GM18517 (cell line): ENCODE measurements around the gene FBLN1.

Source experiments
- ATAC-seq: cut with Tn5 transposase; IDR thresholded peaks from one replicate; pipeline ENCODE4 v1.9.1; 2021; ENCODE audit warnings: mild to moderate bottlenecking, moderate library complexity; ENCODE audit not compliant: unreplicated experiment

FBLN1 gene

DNA sequence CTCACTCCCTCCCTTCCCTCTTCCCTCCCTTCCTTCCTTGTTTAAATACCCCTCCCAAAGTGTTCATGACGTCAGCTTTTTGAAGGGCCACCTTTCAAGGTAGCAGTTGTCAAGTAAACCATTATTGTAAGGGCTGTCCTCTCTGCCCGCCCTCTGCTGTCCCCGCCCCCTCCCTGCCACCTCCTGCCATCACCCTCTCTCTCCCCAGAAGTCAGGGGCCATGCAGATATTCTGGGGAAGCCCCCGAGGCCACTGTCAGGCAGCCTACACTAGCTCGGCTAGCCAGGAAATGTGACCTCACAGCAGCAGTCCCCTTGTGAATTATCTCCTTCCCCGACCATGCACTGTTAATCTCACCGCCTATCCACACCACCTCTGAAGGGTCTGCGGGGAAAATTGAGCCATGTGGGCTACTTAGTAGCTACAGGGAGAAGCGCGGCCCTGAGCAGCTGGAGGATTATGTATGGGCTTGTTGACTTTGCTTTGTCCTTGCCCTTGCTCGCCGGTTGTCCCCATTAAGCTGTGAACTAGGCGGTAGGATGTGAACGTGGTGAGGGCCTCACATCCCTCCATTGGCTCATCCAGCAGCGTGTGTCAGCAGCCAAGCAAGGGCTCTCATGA is 126.9 kb downstream of the FBLN1 start:
- no peak for ATAC-seq

DNA sequence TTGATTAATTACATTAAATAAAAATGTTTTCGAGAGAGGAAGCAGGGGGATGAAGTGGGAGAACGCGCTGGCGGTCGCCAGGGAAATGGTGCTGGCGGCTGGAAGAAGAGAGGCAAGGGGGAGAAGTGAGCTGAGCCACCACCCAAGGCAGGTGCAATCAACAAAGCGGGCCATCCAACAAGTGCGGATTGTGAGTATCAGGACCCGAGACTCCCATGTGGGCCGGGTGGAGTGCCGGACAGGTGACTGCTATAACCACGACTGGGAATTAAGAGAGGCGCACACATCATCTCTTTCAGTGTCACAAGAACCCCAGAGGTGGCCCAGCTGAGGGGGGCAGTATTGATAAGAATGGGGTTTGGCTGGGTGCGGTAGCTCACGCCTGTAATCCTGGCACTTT is 127.8 kb downstream of the FBLN1 start:
- no peak for ATAC-seq

DNA sequence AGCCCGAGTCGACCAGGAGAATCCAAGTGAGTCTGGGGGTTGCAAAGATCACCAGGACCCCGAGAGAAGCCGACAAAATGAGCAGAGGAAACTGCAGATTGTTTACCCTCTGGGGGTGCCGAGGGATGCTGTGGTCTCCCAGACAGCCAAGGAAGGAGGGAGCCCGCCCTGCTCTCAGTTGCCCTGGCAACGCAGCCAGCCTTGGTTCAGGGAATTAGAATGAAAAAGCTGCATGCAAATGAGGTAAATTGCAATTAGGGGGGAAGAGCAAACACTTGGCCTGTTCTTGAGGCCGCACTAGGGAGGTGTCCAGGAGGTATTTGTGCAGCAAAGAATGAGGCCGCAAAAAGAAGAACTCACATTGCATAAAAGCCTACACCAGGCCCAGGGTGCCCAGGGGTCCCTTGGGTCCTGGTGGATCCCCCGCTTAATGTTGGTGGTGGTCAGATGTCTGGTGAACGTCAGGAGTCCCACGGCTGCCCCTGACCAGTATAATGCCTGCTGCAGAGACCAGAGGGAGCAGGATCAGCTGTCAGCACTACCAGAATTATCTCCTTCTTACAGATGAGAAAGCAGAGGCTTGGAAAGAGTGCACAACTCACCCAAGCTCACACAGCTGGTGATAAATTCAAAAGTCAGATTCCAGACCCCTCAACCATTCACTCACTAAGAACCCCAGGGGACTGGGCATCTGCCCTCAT is 128.6 kb downstream of the FBLN1 start:
- no peak for ATAC-seq

DNA sequence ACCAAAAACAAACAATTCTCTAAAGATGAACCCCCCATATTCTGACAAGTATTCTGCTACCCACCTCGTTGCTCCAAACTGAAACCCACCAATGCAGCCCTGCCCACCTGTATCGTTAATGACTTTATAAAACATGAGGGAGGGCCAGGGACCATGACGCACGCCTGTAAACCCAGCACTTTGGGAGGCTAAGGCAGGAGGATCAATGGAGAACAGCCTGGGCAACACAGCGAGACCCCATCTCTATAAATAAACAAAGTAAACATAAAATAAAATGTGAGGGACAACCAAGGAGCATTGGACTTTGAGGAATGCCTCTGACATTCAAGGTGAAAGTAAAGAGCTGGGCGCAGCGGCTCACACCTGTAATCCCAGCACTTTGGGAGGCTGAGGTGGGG is 129.2 kb downstream of the FBLN1 start:
- no peak for ATAC-seq

DNA sequence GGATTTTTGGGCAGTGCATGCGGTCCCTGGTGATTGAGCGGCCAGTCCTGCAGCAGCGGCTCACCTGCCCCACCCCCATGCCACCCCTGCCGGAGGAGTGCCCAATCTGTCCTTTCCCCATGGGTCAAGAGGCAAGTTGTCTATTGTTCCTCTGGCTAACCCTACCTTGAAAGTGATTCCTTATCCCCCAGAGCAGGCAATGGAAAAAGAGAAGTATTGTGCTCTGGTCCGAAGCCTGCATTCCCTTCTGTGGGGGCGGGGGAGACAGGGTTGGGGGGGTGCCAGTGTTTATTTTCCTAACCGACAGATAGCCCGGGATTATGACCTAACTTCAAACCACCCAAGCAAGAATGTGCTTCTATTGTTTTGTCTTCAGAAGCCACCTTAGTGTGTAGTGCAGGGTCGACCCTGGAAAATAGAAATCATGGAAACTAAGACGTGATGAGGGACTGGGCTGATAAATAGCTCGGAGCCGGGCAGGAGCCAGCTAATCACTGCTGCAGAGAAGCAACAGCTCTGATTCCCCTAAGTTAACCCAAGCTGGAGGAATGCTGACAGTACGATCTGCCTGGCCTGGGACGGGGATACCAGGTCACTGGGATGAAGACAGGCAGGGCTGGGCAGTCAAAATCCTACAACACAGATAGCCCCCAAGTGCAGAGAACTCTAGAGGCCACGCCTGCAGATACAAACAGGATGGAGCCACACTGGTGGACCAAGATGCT is 130.3 kb downstream of the FBLN1 start:
- no peak for ATAC-seq

DNA sequence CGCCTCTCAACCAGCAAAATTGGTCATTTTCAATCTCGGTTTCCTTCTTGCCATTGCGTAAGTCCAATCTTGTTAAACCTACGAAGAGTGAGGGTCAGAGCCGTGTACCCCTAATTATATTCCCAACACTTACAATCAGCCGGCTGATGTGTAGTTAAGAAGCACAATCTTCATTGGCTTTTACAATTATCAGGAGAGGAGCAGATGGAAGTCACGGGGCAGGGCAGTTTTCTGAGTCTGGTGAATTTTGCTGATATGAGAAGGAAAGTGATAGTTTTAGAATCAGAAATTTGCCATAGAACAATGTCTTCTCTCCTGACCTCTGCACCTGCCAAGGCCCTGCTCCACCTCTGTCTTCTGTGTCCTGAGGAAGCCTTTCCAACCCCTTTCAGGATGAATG is 134.0 kb downstream of the FBLN1 start:
- ATAC-seq: no peak

DNA sequence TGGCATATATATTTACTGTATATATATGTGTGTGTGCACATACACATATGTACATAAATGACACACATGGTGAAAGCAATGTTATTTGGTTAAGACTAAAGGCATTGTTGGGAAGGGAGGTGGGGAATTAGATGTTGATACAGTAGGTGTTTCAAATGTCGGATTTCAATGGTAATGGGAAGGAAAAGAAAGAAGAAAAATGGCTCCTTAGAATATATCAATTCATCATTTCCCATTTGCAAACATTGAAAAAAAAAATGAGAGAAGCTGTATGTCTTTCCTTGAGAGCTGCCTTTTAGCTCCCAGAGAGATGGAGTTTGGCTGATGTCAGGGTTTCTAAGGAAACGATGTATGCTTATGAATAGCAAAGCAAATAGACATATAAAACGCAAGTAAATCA is 135.5 kb downstream of the FBLN1 start:
- no peak for ATAC-seq

DNA sequence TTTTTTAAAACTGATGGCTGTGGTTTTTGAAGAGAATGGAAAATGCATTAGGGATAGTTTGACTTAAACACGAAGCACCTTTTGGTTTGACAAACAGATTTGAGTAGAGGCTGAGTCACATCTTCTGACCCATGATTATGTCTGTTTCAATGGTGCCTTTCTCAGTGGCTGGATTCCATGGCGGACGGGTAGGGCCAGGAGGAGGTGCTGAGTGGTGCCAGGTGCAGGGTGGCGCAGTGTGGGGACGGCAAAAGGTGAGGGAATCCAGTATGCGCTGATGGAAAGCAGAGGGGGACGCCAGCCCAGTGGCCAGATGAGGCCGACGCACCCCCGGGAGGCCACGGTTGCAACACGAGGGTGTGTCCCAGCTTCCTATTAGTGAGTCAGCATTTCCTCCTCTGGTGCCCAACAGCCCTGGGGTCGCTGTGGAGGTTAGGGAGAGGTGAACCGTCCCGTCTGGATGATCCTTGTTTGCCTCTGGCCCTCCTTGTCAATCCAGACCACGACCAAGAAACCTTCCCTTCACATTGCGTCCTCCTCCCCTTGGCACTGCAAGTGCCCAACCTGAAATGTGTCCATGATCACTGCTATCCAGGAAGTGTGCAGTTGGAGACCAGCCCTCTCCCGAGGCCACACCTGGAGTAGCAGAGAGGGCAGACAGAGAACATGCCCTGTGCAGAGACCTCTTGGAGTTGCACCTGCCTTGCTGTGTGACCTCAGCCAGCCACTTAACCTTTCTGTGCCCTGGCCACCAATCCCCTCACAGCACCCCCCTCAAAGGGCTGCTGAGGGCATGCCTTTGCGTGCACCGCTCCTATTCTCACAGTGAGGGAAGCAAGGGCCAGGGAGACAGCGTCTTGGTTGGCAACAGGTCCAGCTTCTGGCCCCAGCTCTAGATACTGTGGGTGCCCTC is 136.4 kb downstream of the FBLN1 start:
- no peak for ATAC-seq

DNA sequence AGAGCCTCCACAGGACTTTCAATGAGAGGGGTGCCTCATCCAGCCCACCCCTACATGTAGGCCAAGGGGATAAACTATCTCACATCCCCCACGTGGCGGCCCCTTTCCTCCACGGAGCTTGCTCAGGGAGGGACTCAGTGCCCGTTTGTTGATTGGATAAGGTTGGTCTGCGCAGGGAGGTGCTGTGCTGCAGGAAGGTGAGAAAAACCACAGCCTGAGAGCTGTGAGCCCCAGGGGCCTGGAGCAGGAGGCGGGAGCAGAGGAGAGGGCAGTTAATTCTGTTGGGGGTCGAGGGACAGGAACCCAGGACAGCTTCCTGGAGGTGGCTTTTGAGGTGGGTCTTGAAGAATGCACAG is 137.0 kb downstream of the FBLN1 start:
- ATAC-seq: no peak

DNA sequence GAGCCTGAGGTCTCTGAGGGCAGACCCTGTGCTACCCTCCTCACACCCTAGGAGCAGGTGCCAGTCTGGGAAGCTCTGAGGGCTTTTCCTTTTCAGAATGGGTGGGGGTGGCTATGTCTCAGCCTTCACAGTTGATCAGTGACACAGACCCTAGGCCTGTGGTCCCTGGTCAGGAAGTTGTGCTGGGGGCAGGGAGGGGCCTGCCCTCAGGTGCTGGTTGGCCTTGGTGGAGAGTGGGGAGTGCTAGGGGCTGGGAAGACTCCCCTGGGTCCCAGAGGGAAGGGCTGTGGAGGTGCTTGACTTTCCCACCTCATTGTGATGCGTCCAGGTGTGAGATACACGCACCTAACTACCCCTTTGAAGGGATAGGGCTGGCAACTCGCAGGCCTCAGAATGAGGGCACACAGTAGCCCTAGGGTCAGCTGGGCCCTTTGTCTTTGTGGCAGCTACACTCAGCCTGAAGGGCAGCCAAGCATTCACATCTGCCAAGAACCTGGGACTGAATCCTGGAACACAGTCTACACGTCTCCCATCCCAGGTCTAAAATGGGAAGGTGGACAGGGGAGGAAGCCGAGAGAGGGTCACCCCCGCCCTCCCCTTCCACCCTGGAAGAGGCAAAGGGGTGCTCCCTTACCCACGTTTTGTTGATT is 137.7 kb downstream of the FBLN1 start:
- ATAC-seq: no peak

DNA sequence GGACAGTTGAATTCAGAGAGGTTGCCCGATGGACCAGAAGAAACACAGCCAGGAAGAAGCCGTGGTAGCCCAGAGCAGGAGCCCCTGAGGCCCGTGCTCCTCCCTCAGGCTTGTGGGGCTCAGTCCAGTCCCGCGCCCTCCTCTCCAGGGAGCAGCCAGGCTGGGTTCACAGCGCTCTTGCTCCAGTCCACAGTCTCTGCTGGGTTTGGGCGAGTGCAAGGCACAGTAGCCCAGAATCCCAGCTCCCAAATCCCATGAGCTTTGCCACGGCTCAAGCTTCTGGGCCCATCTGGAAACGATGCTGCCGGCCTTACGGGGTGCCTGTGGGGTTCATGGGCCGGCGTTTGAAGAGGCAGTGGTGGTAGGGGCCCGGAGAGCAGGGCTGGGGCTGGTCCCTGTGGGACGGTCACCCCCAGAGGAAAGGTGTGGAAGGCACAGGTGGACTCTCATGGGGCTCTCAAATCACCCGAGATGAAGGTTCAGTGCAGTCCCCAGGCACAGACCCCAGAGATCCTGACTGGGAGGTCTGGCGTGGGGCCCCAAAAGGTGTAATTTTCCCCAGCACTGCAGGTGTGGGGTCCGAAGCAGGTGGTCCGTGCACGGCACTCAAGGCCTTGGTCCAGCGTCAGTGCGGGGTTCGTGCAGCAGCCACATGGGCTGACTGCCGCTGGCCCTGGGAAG is 138.4 kb downstream of the FBLN1 start:
- ATAC-seq: no peak

DNA sequence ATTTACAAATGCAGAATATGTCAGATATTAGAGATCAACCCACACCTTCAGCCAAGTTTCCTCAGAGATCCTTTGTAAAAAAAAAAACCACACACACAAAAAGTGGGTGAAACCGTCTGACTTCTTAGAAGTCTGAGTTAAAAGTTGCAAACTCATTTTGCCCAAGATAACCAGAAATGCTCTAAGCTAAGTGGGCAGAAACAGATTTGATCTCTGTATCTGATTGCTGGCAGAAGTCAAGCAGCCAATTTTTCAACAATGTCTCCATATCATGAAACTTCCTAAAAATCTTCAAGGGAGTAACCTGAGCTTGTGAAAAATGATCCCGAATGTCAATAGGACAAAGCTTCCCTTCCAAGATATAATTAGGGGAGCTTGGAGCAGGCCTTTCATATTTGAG is 140.3 kb downstream of the FBLN1 start:
- no peak for ATAC-seq

DNA sequence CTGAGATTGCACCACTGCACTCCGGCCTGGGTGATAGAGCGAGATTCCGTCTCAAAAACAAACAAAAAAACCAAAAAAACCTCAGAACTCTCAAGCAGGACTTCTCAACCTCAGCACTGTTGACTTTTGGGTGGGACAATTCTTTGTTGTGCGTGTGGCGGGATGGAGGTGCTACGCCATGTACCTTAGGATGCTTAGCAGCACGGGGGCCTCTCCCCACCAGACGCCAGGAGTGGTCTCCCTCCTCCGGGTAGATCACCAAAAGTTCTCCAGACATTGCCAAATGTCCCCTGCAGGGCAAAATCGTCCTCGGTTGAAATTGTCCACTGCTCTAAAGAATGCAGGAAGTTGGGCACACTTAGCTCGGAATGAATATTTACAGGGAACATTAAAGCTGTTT is 142.0 kb downstream of the FBLN1 start:
- ATAC-seq: no peak

DNA sequence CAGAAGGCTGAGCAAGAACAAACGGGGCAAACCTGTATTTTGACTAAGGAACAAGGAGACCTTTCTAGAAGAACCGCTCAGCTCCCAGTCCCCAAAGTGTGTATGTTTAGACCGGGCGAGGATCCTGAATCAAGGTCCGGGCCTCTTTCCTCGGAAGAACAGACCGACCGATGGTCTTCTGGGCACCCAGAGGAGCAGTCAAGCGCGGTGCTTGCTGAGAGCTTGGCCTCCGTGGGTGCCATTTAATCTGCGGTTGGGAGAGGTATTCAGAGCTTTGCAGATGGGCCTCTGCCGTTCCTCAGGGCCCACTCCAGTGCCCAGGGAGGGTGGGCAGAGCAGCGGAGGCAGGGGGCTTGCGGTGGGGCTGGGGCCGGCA is 142.5 kb downstream of the FBLN1 start:
- ATAC-seq: no peak

DNA sequence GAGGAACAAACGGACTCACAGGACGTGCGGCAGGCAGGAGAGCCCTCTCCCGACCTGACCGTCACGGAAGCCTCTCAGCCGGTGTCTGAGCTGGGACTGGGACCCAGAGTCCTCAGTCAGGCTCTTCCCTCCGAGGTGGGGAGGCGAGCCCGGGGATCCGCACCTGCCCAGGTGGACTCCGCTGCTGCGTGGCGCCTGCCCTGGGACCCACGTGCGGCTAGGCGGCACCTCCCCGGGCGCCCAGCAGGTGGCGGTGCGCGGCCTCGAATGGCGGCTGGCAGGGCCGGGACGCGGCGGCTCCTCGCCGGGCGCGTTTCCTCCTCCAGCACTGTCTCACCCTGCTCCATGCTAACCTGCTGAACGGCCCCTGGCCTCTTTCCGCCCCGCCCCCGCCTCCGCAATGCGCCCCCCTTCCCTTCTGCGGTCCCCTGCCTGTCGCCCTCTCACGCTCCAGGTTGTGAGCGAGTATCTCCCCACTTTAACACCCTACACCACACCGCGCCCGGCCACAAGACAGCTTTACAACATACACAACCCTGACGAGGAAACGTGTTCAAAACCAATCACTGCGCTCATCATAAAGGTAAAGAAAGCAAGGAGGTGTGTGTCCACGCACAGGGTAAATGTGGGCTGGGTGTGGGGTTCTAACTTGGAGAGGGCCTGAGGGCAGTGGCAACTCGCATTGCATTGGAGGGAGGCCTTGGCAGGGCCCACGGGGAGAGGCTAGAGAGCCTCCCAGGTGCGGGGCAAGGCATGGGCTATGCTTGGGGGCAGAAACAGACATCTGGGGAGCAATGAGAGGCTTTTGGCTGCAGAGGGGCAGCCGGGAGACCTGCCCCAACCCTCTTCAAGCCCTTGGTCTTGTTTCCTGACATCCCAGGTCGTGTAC is 143.1 kb downstream of the FBLN1 start:
- ATAC-seq: no peak

DNA sequence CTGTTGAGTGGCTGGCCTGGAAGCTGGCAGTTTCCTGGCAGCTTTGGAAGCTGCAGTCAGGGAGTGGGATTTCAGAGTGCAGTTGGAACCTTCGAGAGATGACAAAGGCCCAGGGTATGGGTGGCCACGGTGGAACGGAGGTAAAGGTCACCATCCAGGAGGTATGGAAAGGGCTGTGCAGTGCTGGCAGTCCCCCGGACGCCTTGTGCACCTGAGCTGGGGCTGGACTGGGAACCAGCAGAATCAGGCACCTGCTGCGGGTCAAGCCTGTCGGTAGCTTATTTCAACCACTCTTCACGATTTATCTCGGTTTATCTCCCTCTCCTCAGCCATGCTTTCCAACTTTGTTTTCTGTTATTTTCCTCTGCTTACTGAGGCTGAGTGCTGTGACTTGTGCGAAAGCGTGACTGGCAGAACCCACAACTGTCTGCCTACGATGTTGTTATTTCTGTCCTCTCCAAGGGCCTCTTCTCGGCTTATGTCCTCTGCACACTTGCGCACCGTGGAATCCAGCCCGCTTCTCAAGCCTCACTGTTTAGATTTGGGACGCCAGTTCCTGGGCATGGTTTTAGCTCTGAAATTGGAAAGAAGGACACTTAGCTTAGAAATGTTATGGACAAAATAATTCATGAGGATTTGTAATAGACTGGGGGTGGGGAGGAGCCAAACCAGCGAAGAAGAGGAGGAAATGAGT is 145.0 kb downstream of the FBLN1 start:
- no peak for ATAC-seq

DNA sequence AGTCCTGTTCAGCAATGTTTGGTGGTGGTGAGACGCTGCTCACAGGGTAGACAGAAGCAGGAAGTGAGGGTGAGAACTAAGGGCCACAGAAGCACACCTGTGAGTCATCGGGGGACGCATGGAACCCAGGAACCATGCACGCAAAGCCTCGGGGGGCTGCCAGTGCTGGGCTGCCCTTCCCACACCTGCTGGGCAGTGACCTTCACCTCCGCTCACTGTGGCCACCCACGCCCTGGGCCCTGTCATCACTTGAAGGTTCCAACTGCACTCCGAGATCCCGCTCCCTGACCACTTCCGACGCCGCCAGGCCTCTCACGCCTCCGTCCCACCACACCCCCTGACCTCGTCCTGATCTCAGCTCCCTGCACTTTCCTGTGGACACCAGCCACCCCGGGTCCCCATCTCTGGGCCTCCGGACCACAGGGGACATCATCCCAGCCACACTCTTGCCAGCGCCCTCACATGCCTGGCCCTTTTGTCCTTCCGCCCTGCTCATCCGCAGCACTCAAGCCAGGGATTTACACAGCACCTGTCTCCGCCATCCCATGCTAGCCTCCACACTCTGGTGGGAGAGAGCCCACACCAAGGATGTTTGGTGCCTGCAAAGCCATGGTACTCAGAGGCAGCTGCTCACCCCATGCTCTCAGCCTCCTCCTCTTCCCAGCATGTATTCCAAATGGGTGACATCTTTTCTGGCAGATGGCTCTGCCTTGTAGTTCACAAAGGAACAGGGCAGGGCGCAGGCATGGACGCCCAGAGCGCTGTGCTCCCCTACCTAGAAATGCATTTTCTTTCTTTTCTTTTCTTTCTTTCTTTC is 145.8 kb downstream of the FBLN1 start:
- no peak for ATAC-seq

DNA sequence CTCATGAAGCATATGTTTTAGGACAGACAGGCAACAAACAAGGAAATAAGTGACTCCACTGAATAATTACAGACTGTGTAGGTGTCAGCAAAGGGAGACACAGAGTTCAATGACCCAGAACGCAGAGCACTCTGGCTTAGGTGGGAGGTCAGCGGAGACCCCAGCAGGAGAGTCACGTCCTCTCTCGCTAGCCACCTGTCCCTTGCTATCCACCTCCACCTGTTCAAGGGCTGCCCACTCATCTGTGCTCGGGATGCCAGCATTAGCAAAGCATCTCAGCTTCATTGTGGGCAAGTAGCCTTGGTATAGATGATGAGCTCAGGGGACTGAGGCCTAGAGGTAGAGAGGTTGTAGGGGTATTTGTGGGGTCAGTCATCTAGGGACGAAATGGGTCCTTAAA is 147.1 kb downstream of the FBLN1 start:
- ATAC-seq: no peak
